Hepatocyte (in vitro differentiated cells): ENCODE results near the gene SLC22A12. TPM values are rescaled to one million over a fixed set of nuclear protein-coding genes. Genes with fewer than 3 reads are reported as not detected.

Experiments used
- DNase-seq: peaks from one replicate; pipeline ENCODE4 v3.0.0-alpha.2; 2016; ENCODE audit warnings: low spot score
- H2AFZ ChIP-seq: fragments of 200-600 bp; sonication (generic); 2 replicates; pipeline ENCODE4 v1.6.0; 2016; ENCODE audit warnings: antibody characterized with exemption, mild to moderate bottlenecking
- H3K27ac ChIP-seq: fragments of 200-600 bp; sonication (generic); 2 replicates; pipeline ENCODE4 v1.5.1; 2016; ENCODE audit warnings: mild to moderate bottlenecking
- H3K27me3 ChIP-seq: fragments of 200-600 bp; sonication (generic); 2 replicates; pipeline ENCODE4 v1.6.1; 2016
- H3K36me3 ChIP-seq: fragments of 200-600 bp; sonication (generic); replicated peaks from 2 replicates; pipeline ENCODE4 v1.5.1; 2016; ENCODE audit warnings: low read depth; ENCODE audit not compliant: insufficient read depth
- H3K4me1 ChIP-seq: fragments of 200-600 bp; sonication (generic); 2 replicates; pipeline ENCODE4 v1.5.1; 2016; ENCODE audit warnings: mild to moderate bottlenecking, moderate library complexity; ENCODE audit not compliant: insufficient read depth
- H3K4me2 ChIP-seq: fragments of 200-600 bp; sonication (generic); 2 replicates; pipeline ENCODE4 v1.6.0; 2016
- H3K4me3 ChIP-seq: fragments of 200-600 bp; sonication (generic); 2 replicates; pipeline ENCODE4 v1.5.1; 2016; ENCODE audit warnings: mild to moderate bottlenecking
- H3K79me2 ChIP-seq: fragments of 200-600 bp; sonication (generic); 2 replicates; pipeline ENCODE4 v1.6.0; 2017; ENCODE audit warnings: mild to moderate bottlenecking
- H3K9me2 ChIP-seq: fragments of 200-600 bp; sonication (generic); replicated peaks from 2 replicates; pipeline ENCODE4 v1.6.0; 2017; ENCODE audit warnings: mild to moderate bottlenecking; ENCODE audit not compliant: insufficient read depth
- H3K9me3 ChIP-seq: fragments of 200-600 bp; sonication (generic); 2 replicates; pipeline ENCODE4 v1.5.1; 2016; ENCODE audit warnings: low read depth, mild to moderate bottlenecking
- H4K20me1 ChIP-seq: fragments of 200-600 bp; sonication (generic); 2 replicates; pipeline ENCODE4 v1.6.0; 2016; ENCODE audit warnings: mild to moderate bottlenecking; ENCODE audit not compliant: insufficient read depth, poor library complexity, severe bottlenecking
- EZH2 ChIP-seq: fragments of 200-600 bp; sonication (generic); IDR thresholded peaks from 2 replicates; pipeline ENCODE4 v1.6.1; 2016; ENCODE audit warnings: antibody characterized with exemption, mild to moderate bottlenecking, borderline replicate concordance
- EZH2phosphoT487 ChIP-seq: fragments of 200-600 bp; sonication (generic); IDR thresholded peaks from one replicate; pipeline ENCODE4 v1.6.1; 2018; ENCODE audit warnings: antibody characterized with exemption, mild to moderate bottlenecking, low read depth, moderate library complexity; ENCODE audit not compliant: unreplicated experiment, severe bottlenecking
- WGBS: methylation state at CpG from one replicate; pipeline ENCODE4 v1.1.6; 2016; ENCODE audit warnings: low lambda C conversion rate; ENCODE audit errors: missing lambda C conversion rate; 5-methylcytosine and 5-hydroxymethylcytosine counted together
- polyA plus RNA-seq: library from polyadenylated mRNA; unstranded; fragments of >200 nt; fragmentation: Nextera tagmentation; extraction: Ambion mirVana; gene quantifications from 2 replicates; pipeline ENCODE4 v1.2.1, GENCODE V29; 2016
- total RNA-seq: library from RNA; depleted of rRNA; stranded (reverse); fragments of >200 nt; gene quantifications from 2 replicates; pipeline ENCODE4 v1.2.3, GENCODE V29; 2014
- TF ChIP-seq, protein P1 (sequence below): fragments of 200-600 bp; sonication (generic); IDR thresholded peaks from 2 replicates; pipeline ENCODE4 v1.5.1; 2016; ENCODE audit warnings: antibody characterized with exemption, mild to moderate bottlenecking; ENCODE audit not compliant: poor library complexity

The SLC22A12 gene
- total and polyA plus RNA-seq, 2 experiments from 2014 or later = 0.11 TPM; not detected in 1

DNA sequence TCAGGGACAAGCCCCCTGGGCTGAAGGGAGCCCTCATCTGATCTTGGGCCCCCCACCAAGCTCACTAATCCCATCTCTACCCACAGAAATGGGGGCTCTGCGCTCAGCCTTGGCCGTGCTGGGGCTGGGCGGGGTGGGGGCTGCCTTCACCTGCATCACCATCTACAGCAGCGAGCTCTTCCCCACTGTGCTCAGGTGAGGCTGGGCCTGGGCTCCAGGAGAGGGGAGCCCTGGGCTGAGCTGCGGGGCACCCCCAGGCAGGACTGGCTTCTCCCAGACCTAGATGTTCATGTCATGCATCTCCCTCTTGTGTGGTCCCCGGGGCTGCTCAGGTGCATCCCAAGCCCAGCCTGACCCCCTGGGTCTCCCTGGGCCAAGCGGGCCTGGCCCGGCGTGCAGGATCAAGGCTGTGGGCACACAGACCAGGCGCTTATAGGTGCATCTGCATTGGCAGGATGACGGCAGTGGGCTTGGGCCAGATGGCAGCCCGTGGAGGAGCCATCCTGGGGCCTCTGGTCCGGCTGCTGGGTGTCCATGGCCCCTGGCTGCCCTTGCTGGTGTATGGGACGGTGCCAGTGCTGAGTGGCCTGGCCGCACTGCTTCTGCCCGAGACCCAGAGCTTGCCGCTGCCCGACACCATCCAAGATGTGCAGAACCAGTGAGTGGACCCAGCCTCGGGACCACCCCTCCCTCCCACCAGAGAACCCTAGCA, 9.4 kb downstream of the SLC22A12 start:
- H3K4me1 ChIP-seq = no peaks in the 10 kb centered on the region
- 89% methylated on average over 17 of the region's 19 CpGs for WGBS
- H3K4me3 ChIP-seq = no peak overlapping the region
- no peaks in the 10 kb centered on the region for H3K36me3 ChIP-seq
- H3K4me2 ChIP-seq = no peak overlapping the region
- no peaks in the 10 kb centered on the region for H3K27me3 ChIP-seq
- H2AFZ ChIP-seq = no peak overlapping the region
- no peaks in the 10 kb centered on the region for H4K20me1 ChIP-seq
- no peaks in the 10 kb centered on the region for H3K9me3 ChIP-seq
- H3K9me2 ChIP-seq = no peaks in the 10 kb centered on the region
- TF ChIP-seq, protein P1, sequence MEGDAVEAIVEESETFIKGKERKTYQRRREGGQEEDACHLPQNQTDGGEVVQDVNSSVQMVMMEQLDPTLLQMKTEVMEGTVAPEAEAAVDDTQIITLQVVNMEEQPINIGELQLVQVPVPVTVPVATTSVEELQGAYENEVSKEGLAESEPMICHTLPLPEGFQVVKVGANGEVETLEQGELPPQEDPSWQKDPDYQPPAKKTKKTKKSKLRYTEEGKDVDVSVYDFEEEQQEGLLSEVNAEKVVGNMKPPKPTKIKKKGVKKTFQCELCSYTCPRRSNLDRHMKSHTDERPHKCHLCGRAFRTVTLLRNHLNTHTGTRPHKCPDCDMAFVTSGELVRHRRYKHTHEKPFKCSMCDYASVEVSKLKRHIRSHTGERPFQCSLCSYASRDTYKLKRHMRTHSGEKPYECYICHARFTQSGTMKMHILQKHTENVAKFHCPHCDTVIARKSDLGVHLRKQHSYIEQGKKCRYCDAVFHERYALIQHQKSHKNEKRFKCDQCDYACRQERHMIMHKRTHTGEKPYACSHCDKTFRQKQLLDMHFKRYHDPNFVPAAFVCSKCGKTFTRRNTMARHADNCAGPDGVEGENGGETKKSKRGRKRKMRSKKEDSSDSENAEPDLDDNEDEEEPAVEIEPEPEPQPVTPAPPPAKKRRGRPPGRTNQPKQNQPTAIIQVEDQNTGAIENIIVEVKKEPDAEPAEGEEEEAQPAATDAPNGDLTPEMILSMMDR = no peak
- TF ChIP-seq EZH2phosphoT487 (no peak), EZH2 (no peak)
- no peak for DNase-seq
- H3K27ac ChIP-seq = no peak overlapping the region
- no peaks in the 10 kb centered on the region for H3K79me2 ChIP-seq

DNA sequence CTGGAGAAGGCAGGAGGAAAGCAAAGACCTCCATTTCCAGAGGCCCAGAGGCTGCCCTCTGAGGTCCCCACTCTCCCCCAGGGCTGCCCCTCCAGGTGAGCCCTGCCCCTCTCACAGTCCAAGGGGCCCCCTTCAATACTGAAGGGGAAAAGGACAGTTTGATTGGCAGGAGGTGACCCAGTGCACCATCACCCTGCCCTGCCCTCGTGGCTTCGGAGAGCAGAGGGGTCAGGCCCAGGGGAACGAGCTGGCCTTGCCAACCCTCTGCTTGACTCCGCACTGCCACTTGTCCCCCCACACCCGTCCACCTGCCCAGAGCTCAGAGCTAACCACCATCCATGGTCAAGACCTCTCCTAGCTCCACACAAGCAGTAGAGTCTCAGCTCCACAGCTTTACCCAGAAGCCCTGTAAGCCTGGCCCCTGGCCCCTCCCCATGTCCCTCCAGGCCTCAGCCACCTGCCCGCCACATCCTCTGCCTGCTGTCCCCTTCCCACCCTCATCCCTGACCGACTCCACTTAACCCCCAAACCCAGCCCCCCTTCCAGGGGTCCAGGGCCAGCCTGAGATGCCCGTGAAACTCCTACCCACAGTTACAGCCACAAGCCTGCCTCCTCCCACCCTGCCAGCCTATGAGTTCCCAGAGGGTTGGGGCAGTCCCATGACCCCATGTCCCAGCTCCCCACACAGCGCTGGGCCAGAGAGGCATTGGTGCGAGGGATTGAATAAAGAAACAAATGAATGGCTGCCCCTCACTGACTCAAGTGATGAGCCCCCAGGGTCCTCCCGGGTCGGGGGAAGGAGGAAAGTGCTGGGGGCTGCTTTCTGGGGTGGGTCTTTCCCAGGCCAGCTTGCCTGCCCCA, 10.8 kb downstream of the SLC22A12 start:
- H2AFZ ChIP-seq = no peak overlapping the region
- H3K27me3 ChIP-seq = no peaks in the 10 kb centered on the region
- TF ChIP-seq EZH2phosphoT487 (no peak), EZH2 (no peak)
- TF ChIP-seq, protein P1 = no peak
- H3K27ac ChIP-seq = no peak overlapping the region
- no peaks in the 10 kb centered on the region for H3K4me1 ChIP-seq
- no peaks in the 10 kb centered on the region for H4K20me1 ChIP-seq
- H3K36me3 ChIP-seq = no peaks in the 10 kb centered on the region
- H3K79me2 ChIP-seq = no peaks in the 10 kb centered on the region
- H3K9me2 ChIP-seq = no peaks in the 10 kb centered on the region
- no peaks in the 10 kb centered on the region for H3K9me3 ChIP-seq
- H3K4me3 ChIP-seq = no peak overlapping the region
- no peak overlapping the region for H3K4me2 ChIP-seq
- DNase-seq = no peak
- 94% methylated on average over 12 of the region's 12 CpGs for WGBS

DNA sequence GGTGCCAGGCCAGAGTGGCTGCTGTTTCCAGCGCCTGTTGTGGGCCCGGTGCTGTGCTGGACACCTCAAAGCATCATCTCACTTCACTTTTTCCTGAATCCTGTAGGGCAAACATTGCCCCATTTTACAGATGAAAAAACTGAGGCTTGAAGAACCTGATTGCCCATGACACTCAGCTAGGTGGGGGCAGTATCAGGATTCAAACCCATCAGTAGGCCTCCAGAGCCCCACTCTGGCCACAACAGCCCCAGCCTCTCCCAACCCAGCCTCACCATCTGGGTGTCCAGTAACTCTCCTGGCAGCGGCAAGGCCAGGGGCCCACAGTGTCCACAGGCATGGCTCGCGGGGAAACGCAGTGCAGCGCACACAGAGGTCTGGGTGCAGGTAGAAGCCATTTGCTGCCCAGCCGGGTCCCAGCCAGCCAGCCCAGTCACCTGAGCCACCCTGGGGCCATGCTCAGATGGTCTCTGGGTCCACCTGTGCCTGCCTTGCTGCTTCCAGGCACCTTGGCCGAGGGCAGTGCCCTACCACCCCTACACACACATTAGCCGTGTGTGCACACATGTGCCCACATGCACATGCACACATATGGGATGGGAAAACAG, 11.5 kb downstream of the SLC22A12 start:
- H3K9me2 ChIP-seq = no peaks in the 10 kb centered on the region
- WGBS = 94% methylated on average over 10 of the region's 10 CpGs
- H2AFZ ChIP-seq = no peak overlapping the region
- no peaks in the 10 kb centered on the region for H3K79me2 ChIP-seq
- no peak overlapping the region for H3K27ac ChIP-seq
- H3K4me2 ChIP-seq = no peak overlapping the region
- no peaks in the 10 kb centered on the region for H3K27me3 ChIP-seq
- H3K36me3 ChIP-seq = no peaks in the 10 kb centered on the region
- H4K20me1 ChIP-seq = no peaks in the 10 kb centered on the region
- no peak for DNase-seq
- H3K4me1 ChIP-seq = no peaks in the 10 kb centered on the region
- TF ChIP-seq EZH2 = no peak
- no peak for TF ChIP-seq EZH2phosphoT487
- TF ChIP-seq, protein P1 = no peak
- no peak overlapping the region for H3K4me3 ChIP-seq
- H3K9me3 ChIP-seq = no peaks in the 10 kb centered on the region
